Cerebellar nuclear complex (tissue), 1 donor: ENCODE results near the gene AEN.

Experiments used
- DNase-seq, 2 experiments: peaks; one replicate each; lab custom pipeline; 2025; lab: John Stamatoyannopoulos, UW

Gene AEN

GRCh38 chr15:88613074-88613944 lies 7.8 kb upstream of the AEN start:
- no peak for DNase-seq

DNA sequence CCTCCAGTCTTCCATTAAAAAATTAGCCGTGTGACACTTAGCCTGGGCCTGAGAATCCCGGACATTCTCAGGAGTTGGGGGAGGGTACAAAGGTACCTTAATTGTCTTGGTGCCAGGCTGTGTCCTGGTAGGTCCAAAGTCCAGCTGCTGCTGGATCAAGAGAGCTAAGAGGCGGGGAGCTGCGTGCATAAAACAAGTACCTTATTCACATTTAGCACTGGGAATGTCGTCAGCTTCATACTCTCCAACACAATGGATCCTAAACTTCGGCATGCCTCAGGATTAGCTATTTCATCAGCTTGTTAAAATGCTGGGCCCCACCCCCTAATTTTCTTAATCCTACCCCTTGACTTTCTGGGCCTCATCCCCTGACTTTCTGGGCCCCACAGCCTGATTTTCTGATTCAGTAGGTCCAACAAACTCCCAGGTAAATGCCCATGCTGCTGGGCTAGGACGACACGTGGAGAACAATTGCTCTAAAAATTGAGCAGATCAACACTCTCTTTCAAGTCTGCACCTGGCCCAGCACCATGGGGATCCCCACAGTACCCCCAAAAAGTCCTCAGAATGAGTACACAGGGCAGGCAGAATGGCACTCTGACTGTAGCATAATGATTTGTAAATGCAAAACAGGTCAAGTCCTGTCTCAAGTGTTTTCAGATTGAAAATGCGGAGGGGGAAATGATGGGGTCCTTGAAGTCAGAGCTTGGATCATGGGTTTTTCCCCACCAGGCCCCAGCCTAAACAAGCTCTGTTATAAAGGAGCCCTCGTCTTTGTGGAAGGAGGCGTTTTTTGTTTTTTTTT lies 5.6 kb upstream of the AEN start:
- DNase-seq: no peak

DNA sequence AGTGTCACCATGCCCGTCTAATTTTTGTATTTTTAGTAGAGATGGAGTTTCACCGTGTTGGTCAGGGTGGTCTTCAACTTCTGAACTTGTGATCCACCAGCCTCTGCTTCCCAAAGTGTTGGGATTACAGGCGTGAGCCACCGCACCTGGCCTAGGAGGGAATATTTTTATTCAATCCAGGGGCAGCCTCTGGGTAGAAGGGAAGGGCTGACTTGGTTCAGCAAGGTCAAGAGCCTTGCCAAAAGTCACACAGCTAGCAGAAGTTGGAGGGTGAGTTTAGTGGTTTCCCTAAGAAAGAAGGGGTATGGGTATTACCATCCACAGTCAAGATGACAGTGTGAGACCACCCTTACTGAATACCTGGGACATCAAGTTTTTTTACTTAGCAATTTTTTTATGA lies 4.9 kb upstream of the AEN start:
- DNase-seq: no peak

DNA sequence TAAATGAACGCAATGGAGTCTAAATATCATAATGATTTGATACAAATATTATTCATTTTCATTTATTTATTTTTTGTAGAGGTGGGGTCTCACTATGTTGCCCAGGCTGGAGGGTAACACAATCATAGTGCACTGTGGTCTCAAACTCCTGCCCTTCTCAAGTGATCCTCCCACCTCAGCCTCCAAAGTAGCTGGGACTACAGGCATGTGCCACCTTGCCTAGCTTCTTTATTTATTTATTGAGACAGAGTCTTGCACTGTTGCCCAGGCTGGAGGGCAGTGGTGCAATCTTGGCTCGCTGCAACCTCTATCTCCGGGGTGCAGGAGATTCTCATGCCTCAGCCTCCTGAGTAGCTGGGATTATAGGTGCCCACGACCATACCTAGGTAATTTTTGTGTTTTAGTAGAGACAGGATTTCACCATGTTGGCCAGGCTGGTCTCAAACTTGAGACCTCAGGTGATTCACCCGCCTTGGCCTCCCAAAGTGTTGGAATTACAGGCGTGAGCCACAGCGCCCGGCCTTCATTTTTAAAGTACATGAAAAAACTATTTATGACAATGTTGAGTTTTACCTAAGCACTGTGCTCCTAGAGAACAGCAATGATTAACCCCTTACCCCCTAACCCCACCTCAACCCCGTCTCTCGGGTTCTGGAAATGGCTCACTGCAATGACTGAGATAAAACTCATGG lies 4.0 kb upstream of the AEN start:
- DNase-seq: no peak

DNA sequence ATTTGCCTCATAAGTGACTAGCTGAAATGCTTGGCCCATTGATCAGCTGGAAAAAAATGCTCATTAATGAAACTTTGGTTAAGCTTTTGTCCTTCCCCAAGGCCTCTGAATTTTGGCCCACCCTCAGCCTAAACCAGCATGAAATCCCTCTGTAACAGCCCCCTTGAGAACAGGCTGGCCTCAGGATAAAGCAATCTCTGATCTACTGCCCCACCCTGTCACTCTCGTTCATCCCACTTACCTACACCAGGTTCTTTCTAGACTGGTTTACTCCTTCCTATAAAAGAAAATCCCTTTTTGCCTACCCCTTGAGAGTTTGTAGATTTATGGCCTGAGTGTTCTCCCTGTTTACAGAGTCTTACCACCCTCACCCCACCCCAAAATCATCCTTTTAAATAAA lies 3.4 kb upstream of the AEN start:
- no peak for DNase-seq

GRCh38 chr15:88618686-88619085 lies 2.5 kb upstream of the AEN start:
- no peak for DNase-seq

DNA sequence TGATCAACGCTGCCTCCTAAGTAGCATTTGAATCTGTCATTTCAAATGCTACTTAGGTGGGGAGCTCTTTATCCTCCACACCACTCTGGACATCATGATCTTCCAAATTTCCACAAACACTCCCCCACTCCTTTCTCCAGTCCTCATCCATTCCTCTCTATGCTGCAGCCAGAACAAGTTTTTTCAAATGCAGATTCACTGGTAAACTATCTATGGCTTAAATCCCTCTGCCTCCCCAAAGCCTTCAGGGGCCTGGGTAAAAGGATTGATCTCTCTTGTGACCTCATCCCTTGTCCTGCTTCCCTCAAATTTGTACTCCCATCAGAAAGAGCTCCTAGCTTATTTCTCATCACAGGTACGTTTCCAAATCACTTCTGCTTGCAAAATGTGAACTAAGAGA lies 1.3 kb upstream of the AEN start:
- no peak for DNase-seq

- DNase-seq: no peak
Observed at GRCh38 chr15:88621789-88622604, 857 bp downstream of the AEN start.

DNA sequence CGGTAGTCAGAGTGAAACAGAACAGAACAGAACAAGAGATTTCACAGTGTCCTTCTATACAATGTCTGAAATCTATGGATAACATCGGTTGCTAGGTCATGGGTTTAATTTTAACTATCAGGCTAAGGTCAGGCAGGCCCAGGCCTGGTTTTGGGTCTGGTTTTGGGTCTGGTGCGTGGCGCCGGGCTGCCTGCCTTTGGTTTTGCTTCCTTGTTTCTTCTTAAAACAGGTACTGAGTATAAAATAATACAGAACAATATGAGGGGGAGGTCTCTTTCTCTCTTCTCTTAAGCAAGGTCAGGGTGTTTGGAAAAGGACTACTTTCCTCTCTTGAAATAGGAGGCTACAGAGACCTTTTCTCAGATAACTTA lies 1.4 kb downstream of the AEN start:
- no peak for DNase-seq

- DNase-seq: no peak
Observed at GRCh38 chr15:88623061-88623460, 1.9 kb downstream of the AEN start.

DNA sequence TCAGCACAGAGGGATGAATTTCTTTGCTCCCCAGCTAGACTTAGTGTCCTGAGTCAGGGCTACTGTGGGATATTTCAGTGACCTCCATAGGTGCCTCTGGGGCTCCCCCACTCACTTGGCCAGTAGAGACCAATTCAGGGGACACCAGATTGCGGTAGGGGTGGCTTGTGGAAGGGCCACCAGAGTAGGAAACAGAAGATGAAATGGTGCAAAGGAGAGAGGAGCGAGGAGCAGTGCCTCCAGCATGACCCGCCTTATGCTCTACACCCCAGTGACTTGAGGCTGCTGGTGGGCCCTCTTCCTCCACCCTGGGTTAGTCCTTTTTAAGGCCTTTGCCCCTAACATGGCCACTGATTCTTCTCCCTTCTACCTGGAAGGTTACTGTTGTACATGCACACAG lies 2.5 kb downstream of the AEN start:
- DNase-seq: no peak

GRCh38 chr15:88624156-88624970 lies 3.2 kb downstream of the AEN start:
- no peak for DNase-seq

DNA sequence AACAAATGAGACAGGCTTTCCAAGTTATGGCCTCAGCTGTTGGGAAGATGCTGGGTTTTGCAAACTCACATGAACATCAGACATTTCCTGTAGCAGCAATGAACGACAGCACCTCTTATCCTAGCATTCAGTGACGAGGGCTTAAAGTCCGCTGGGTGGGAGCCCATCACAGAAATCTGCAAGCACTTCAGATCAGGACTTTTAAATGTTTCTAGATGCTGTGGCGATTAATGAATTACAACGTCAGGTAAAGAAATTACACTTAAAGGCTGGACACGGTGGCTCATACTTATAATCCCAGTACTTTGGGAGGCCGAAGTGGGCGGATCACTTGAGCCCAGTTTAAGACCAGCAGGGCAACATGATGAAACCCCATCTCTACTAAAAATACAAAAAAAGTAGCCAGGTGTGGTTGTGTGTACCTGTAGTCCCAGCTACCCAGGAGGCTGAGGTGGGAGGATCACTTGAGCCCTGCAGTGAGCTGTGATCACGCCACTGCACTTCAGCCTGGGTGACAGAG lies 3.9 kb downstream of the AEN start:
- no peak for DNase-seq

DNA sequence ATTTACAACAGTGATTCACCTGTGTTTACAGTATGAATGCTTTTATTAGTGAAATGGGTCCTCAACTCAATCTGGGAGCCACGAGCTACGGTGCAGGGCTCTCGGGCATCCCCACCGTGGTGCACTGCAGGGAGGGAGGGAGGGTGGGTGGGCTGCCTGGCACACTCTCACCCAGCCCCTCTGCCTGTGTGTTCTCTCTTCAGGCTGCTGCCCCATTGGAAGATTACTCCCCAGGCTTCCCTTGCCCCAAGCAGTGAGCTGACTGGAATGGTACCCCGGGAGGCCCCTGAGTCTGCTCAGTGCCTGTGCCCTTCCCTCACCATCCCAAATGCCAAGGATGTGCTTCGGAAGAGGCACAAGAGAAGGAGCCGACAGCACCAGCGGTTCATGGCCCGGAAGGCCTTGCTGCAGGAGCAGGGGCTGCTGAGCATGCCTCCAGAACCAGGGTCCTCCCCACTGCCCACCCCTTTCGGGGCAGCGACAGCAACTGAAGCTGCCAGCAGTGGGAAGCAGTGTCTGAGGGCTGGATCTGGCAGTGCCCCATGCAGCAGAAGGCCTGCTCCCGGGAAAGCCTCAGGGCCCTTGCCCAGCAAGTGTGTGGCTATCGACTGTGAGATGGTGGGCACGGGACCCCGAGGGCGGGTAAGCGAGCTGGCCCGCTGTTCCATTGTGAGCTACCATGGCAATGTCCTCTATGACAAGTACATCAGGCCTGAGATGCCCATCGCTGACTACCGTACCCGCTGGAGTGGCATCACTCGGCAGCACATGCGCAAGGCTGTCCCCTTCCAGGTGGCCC lies 5.0 kb downstream of the AEN start:
- no peak for DNase-seq

DNA sequence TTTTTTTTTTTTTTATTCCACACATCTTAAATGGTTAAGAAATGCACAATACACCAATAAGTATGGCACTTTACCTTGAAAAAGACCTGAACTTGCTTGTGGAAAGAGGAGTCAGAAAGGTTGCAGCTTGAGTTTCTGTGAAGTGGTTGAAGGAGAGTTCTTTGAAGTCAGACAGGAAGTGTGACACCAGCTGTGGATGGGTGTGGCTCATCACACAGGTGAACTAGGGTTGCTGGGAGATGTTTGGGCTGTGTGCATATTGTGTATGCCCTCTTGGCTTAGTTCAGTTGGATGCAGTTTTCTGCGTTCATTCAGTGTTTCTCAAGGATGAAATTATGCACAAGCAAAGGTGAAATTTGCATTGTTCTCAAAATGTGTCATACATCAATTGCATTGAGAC lies 6.3 kb downstream of the AEN start:
- no peak for DNase-seq

DNA sequence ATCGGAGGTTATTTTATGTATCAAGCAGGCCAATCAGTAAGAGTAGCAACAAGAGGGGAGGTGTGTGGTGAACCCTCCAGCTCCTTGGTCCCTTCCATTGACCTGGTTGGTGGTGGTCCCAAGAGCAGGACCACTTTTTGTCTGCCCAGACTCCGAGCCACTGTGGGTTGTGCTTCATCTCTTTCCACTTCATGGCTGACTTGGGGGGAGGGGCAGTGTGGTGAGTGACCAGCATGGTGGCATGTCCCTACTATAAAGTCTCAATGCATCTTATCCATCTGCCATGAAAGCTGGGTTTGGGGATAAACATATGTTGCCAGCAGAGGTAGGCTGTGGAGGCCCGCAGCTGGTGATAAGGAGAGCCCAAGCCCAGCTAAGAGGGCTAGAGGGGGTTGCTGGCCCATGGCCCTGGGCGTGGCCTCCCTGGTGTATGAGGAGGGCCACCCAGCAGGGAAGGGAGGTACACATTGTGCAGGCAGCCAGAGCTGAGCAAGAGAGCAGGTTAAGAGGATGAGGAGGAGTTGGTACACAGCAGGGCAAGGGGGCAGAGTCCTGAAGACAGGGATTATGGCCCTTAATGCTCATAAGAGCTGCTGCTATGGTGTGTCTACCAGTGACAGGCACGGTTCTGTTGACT lies 7.0 kb downstream of the AEN start:
- no peak for DNase-seq

DNA sequence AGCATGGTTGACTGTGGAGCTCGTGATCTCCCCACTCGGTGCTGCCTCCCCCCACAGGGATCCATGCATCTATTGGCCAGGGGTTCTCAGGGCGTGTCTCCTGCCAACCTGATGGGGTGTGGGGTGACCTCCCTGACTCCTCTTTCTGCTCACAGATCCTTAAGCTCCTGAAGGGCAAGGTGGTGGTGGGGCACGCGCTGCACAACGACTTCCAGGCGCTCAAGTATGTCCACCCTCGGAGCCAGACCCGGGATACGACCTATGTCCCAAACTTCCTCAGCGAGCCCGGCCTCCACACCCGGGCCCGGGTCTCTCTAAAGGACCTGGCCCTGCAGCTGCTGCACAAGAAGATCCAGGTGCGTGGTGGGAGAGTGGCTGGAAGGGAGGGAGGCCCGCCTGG lies 7.9 kb downstream of the AEN start:
- no peak for DNase-seq

DNA sequence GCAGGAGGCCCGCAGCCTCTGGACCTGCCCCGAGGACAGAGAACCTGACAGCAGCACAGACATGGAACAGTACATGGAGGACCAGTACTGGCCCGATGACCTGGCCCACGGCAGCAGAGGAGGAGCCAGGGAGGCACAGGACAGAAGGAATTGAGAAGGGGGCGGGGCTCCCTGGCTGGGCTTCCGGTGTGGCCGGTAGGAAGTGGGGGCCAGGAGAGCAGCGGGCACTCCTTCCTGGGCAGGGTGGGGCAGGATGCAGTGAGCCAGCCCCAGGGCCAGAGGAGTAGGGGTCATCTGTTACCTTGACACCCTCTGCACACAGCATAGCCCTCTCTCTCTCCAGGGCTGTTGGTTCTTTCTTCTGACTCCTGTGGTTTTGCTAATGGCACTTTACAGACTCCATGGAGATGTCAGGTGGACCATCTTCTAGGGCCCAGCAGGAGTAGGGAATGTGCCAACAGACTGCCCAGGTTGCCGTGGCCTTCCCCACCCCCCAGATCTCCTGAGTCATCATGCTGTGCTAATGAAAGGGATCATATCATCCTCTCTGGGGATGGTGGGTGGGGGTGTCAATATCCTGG lies 9.1 kb downstream of the AEN start:
- DNase-seq: no peak

GRCh38 chr15:88630798-88631463 lies 9.8 kb downstream of the AEN start:
- DNase-seq: no peak
